Endothelial cell of umbilical vein (primary cell): Measurements from ENCODE around the gene GTSF1L. TPM values are rescaled to one million over a fixed set of nuclear protein-coding genes. Genes with fewer than 3 reads are reported as not detected.

Experiments
- BruUV-seq: library from RNA; stranded (reverse); fragments of 400-500 nt; replicated peaks from 2 replicates; lab custom pipeline; 2021; lab: Mats Ljungman, UMichigan
- CTCF ChIA-PET: fragments of 300-600, 350-600 bp; sonication (Branson Sonifier 250); formaldehyde crosslinking; loops from one replicate; lab custom pipeline; 2021; ENCODE audit warnings: antibody characterized with exemption, inconsistent platforms; lab: Charles Lee
- POLR2A ChIA-PET: fragments of 300-600, 350-600 bp; sonication (Branson Sonifier 250); formaldehyde crosslinking; loops from one replicate; lab custom pipeline; 2021; ENCODE audit warnings: antibody characterized with exemption, inconsistent platforms; lab: Charles Lee
- DNase-seq: peaks from one replicate; pipeline ENCODE4 v3.0.0-alpha.2; 2011; ENCODE audit warnings: low read depth, low spot score
- FAIRE-seq: peaks from 2 replicates; lab custom pipeline; 2011; peaks lifted over from hg19 to GRCh38; lab: Jason Lieb, UNC
- H2AFZ ChIP-seq: 2 replicates; pipeline ENCODE4 v1.6.0; 2012; ENCODE audit warnings: low read depth, low read length, control low read depth, inconsistent platforms
- H3K27ac ChIP-seq: 2 replicates; pipeline ENCODE4 v1.5.1; 2011; ENCODE audit warnings: low read depth, mild to moderate bottlenecking, control low read depth, low read length, moderate library complexity; ENCODE audit not compliant: insufficient read depth
- H3K27me3 ChIP-seq, 2 experiments: 2 replicates each; pipeline versions ENCODE4 v1.6.0 to v1.6.1; 2011; ENCODE audit warnings: low read length in 2 of 2, mixed read lengths in 1 of 2; ENCODE audit not compliant: control insufficient read depth in 2 of 2, insufficient read depth in 2 of 2
- H3K36me3 ChIP-seq, 2 experiments: 2 replicates in 1 of 2; 3 replicates in 1 of 2; pipeline ENCODE4 v1.5.1; 2011; ENCODE audit warnings: low read length in 2 of 2, mild to moderate bottlenecking in 1 of 2, moderate library complexity in 1 of 2; ENCODE audit not compliant: control insufficient read depth in 2 of 2, insufficient read depth in 2 of 2; ENCODE audit errors: extremely low read depth in 1 of 2
- H3K4me1 ChIP-seq: 3 replicates; pipeline ENCODE4 v1.5.1; 2011; ENCODE audit warnings: mild to moderate bottlenecking, low read length; ENCODE audit not compliant: control insufficient read depth, insufficient read depth; ENCODE audit errors: extremely low read depth
- H3K4me2 ChIP-seq: 2 replicates; pipeline ENCODE4 v1.6.1; 2011; ENCODE audit warnings: low read length, control low read depth, mixed read lengths; ENCODE audit not compliant: insufficient read depth
- H3K4me3 ChIP-seq, 3 experiments: fragments of 200-600 bp in 1 of 3; sonication (generic), shearing (Covaris generic) in 1 of 3; replicated peaks in 1 of 3; 2 replicates each; pipeline ENCODE4 v1.5.1; 2011 to 2016; ENCODE audit warnings: control low read depth in 3 of 3, low read length in 3 of 3, mild to moderate bottlenecking in 2 of 3, inconsistent platforms in 1 of 3, low read depth in 1 of 3, moderate library complexity in 1 of 3; ENCODE audit not compliant: insufficient read depth in 1 of 3
- H3K79me2 ChIP-seq: 2 replicates; pipeline ENCODE4 v1.6.0; 2012; ENCODE audit warnings: low read length, inconsistent platforms; ENCODE audit not compliant: control insufficient read depth, insufficient read depth
- H3K9ac ChIP-seq: replicated peaks from 2 replicates; pipeline ENCODE3; 2011; ENCODE audit warnings: low read length, control low read depth; ENCODE audit not compliant: insufficient read depth; ENCODE audit errors: extremely low read depth
- H3K9me1 ChIP-seq: replicated peaks from 3 replicates; pipeline ENCODE4 v1.6.0; 2011; ENCODE audit warnings: mild to moderate bottlenecking, low read length; ENCODE audit not compliant: control insufficient read depth, insufficient read depth; ENCODE audit errors: extremely low read depth
- H3K9me3 ChIP-seq: replicated peaks from 2 replicates; pipeline ENCODE4 v1.5.1; 2012; ENCODE audit warnings: low read length, inconsistent platforms; ENCODE audit not compliant: control insufficient read depth, insufficient read depth
- H4K20me1 ChIP-seq: replicated peaks from 2 replicates; pipeline ENCODE3; 2011; ENCODE audit warnings: mild to moderate bottlenecking, low read length; ENCODE audit not compliant: control insufficient read depth, insufficient read depth; ENCODE audit errors: extremely low read depth
- EZH2 ChIP-seq: IDR thresholded peaks from 2 replicates; pipeline ENCODE4 v1.6.1; 2012; ENCODE audit warnings: borderline replicate concordance, low read depth, mild to moderate bottlenecking, moderate library complexity, low read length, inconsistent platforms; ENCODE audit not compliant: severe bottlenecking
- FOS ChIP-seq: IDR thresholded peaks from 2 replicates; pipeline ENCODE4 v1.6.1; 2011; ENCODE audit warnings: mild to moderate bottlenecking, low read length, moderate library complexity, borderline replicate concordance; ENCODE audit not compliant: insufficient read depth
- GATA2 ChIP-seq: IDR thresholded peaks from 2 replicates; pipeline ENCODE4 v1.7.0; 2011; ENCODE audit warnings: low read depth, mild to moderate bottlenecking, moderate library complexity, mixed read lengths, low read length; ENCODE audit not compliant: insufficient read length, insufficient read depth
- JUN ChIP-seq: IDR thresholded peaks from 2 replicates; pipeline ENCODE4 v1.6.1; 2011; ENCODE audit warnings: borderline replicate concordance, low read depth; ENCODE audit not compliant: insufficient read length, insufficient read depth
- MAX ChIP-seq: IDR thresholded peaks from 2 replicates; pipeline ENCODE4 v1.6.1; 2011; ENCODE audit not compliant: insufficient read depth, insufficient read length
- MYC ChIP-seq: IDR thresholded peaks from one replicate; pipeline ENCODE4 v1.6.1; 2011; ENCODE audit warnings: mild to moderate bottlenecking, low read depth, low read length
- POLR2A ChIP-seq: IDR thresholded peaks from 2 replicates; pipeline ENCODE4 v1.6.1; 2012; ENCODE audit warnings: low read depth, mild to moderate bottlenecking, control low read depth, low read length
- POLR2AphosphoS5 ChIP-seq: IDR thresholded peaks from 2 replicates; pipeline ENCODE4 v1.6.1; 2012; ENCODE audit warnings: low read depth, mild to moderate bottlenecking, control low read depth, low read length, moderate library complexity; ENCODE audit not compliant: insufficient read depth
- dilution Hi-C: fragments of 300-500 bp; cut with MboI; formaldehyde crosslinking; loops from one replicate; pipeline ENCODE4 v1.15.0; 2019; ENCODE audit warnings: low sequenced_read_pairs; ENCODE audit not compliant: extremely low pct_ligation_motif_present
- intact Hi-C: fragments of 100-400 bp; cut with micrococcal nuclease; formaldehyde crosslinking; loops from one replicate; pipeline ENCODE4 v1.10.0; 2022
- polyA plus RNA-seq, 4 experiments: library from polyadenylated mRNA; depleted of rRNA in 3 of 4; stranded (reverse) in 3 of 4; unstranded in 1 of 4; fragments of >200 nt; gene quantifications; 2 replicates each; pipeline versions ENCODE4 v1.2.1 to v1.2.3, GENCODE V29; 2011 to 2012; ENCODE audit warnings: missing spikeins in 1 of 4
- total RNA-seq: library from RNA; stranded (reverse); gene quantifications from 2 replicates; pipeline ENCODE4 v1.2.3, GENCODE V29; 2021
- TF ChIP-seq, protein P1 (sequence below), 2 donors: IDR thresholded peaks; 1 replicate in 1 of 2; 2 replicates in 1 of 2; pipeline ENCODE4 v1.5.1; 2011; ENCODE audit warnings: low read length in 2 of 2, mild to moderate bottlenecking in 2 of 2, moderate library complexity in 2 of 2, control low read depth in 1 of 2, inconsistent platforms in 1 of 2, low read depth in 1 of 2; ENCODE audit not compliant: insufficient read depth in 1 of 2; ENCODE audit errors: extremely low read depth in 1 of 2

The GTSF1L gene
- total and polyA plus RNA-seq, 2 donors (not counting 3 experiments of a cell fraction or from before 2014, with no cell fraction given): not detected

GRCh38 chr20:43755390-43755789 is 28.6 kb upstream of the GTSF1L start:
- Histone ChIP-seq H3K27ac (no peak overlapping the region), H3K4me1 (peaks cover 7% of the 10 kb centered on the region), H3K4me2 (no peak overlapping the region), H3K79me2 (no peaks in the 10 kb centered on the region), H3K9me3 (no peaks in the 10 kb centered on the region), H3K4me3 (no peak overlapping the region), H3K9me1 (no peaks in the 10 kb centered on the region), H2AFZ (no peak overlapping the region), H4K20me1 (no peaks in the 10 kb centered on the region), H3K9ac (no peak overlapping the region), H3K36me3 (no peaks in the 10 kb centered on the region), H3K27me3 (peaks cover 0 to 2% of the 10 kb centered on the region in 2 experiments)
- FAIRE-seq: no peak
- CTCF ChIA-PET: interaction anchor here (1.2 to 9.9 kb wide), 2 partner anchors 14 to 325 kb away, joined by 5 to 191 read pairs; no protein-coding TSS in a partner anchor
- DNase-seq: no peak
- intact Hi-C loops (no loop called here), dilution Hi-C loops (loop anchor here (25.0 kb wide), 1 partner anchor 157 kb away; the partner anchor contains the start of gene TOX2)
- TF ChIP-seq MYC (no peak), JUN (no peak), POLR2AphosphoS5 (no peak)
- TF ChIP-seq, protein P1, sequence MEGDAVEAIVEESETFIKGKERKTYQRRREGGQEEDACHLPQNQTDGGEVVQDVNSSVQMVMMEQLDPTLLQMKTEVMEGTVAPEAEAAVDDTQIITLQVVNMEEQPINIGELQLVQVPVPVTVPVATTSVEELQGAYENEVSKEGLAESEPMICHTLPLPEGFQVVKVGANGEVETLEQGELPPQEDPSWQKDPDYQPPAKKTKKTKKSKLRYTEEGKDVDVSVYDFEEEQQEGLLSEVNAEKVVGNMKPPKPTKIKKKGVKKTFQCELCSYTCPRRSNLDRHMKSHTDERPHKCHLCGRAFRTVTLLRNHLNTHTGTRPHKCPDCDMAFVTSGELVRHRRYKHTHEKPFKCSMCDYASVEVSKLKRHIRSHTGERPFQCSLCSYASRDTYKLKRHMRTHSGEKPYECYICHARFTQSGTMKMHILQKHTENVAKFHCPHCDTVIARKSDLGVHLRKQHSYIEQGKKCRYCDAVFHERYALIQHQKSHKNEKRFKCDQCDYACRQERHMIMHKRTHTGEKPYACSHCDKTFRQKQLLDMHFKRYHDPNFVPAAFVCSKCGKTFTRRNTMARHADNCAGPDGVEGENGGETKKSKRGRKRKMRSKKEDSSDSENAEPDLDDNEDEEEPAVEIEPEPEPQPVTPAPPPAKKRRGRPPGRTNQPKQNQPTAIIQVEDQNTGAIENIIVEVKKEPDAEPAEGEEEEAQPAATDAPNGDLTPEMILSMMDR (IDR thresholded peaks at IDR 0.05; ENCODE audit: extremely low read depth in 1 of 2, insufficient read depth in 1 of 2, low read depth in 1 of 2, low read length in 2 of 2): no peak
- no TSS peak for BruUV-seq
- POLR2A ChIA-PET: no interaction called here

DNA sequence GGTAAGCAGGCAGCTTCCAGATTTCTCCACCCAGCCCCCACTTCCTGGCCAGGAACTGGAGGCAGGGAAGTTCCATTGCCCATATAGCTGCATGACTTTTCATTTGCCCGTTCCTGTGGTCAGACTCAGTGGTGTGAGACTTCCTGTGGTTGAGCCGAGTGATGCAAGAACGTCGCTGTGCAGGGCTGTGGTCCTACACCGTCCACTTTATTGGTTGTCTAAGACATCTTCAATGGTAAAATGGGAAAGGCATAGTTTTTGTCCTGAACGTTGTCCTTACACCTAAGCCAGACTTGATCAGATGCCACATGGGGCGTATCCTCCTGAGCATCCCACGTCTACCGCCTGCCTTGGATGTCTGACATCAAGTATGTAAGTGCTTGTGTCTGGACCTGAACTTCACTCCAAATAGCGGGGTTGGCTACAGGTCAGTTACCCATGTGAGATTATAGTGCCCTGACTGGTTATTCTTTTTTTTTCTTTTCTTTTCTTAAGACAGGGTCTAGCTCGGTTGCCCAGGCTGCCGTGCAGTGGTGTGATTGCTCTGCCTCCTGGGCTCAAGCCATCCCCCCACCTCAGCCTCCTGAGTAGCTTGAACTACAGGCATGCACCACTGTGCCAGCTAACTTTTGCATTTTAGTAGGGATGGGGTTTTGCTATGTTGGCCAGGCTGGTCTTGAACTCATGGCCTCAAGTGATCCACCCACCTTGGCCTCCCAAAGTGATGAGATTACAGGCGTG is 25.9 kb upstream of the GTSF1L start:
- Histone ChIP-seq H3K4me2 (peak overlapping the region; percentile 1), H3K79me2 (no peaks in the 10 kb centered on the region), H4K20me1 (no peaks in the 10 kb centered on the region), H3K9ac (no peak overlapping the region), H3K9me3 (no peaks in the 10 kb centered on the region), H3K9me1 (no peaks in the 10 kb centered on the region), H3K27me3 (no peaks in the 10 kb centered on the region), H3K27ac (no peak overlapping the region), H3K4me1 (peaks cover 12% of the 10 kb centered on the region), H3K4me3 (no peak overlapping the region), H3K36me3 (no peaks in the 10 kb centered on the region), H2AFZ (peak overlapping the region; percentile 52)
- TF ChIP-seq MYC (no peak), FOS (no peak), POLR2AphosphoS5 (no peak), JUN (no peak), MAX (no peak), POLR2A (no peak), GATA2 (no peak), EZH2 (no peak)
- TF ChIP-seq, protein P1 (IDR thresholded peaks at IDR 0.05; ENCODE audit: extremely low read depth in 1 of 2, insufficient read depth in 1 of 2, low read depth in 1 of 2, low read length in 2 of 2): no peak
- no TSS peak for BruUV-seq
- intact Hi-C loops: no loop called here
- dilution Hi-C loops: loop anchor here (25.0 kb wide), 1 partner anchor 160 kb away; the partner anchor contains the start of gene TOX2
- DNase-seq: no peak
- ChIA-PET POLR2A (no interaction called here), CTCF (interaction anchor here (0.7 to 9.9 kb wide), 6 partner anchors 15 to 328 kb away, joined by 3 to 191 read pairs (median 3); no protein-coding TSS in a partner anchor)
- peak; percentile 80 for FAIRE-seq
